ENCODE data around the gene SERINC5.
A peak's percentile ranks its signal among the peaks of the same experiment; 100 is the strongest.

Gene SERINC5

DNA sequence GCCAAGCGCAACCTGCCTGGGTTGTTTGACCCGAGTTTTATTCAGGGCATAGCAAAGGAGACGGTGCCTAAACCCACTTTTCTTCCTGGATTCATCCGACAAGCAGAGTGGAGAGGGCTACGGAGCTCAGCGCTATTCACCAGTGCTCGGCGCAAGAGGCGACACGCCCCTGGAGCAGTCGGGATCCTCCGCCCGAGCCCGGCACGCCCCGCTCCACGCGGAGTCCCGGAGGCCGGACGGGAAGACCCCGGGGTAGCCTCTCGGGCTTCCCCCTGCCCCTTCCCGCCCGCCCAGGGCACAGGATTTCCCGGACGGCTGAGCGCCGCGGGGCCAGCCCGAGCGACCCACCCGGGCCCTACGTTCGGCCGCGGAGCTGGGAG lies 427 bp downstream of the SERINC5 start:
- WGBS, 2 experiments (ENCODE audit: insufficient coverage in 2 of 2): 0 to 1% methylated on average over 25 to 33 of the region's 37 CpGs
- no peaks in the 10 kb centered on the region for H3K36me3 ChIP-seq (ENCODE audit: control insufficient read depth, insufficient read depth, low read length)
- no peaks in the 10 kb centered on the region for H3K4me1 ChIP-seq (ENCODE audit: control insufficient read depth, insufficient read depth, low read length, poor library complexity, severe bottlenecking)
- no peaks in the 10 kb centered on the region for H3K9me3 ChIP-seq (ENCODE audit: control insufficient read depth, low read length)
- peak overlapping the region; percentile 85 for H3K27ac ChIP-seq (ENCODE audit: low read depth, low read length, severe bottlenecking)
- H3K4me3 ChIP-seq (ENCODE audit: extremely low read depth, insufficient read depth, low read length, poor library complexity, severe bottlenecking): peak overlapping the region; percentile 69

DNA sequence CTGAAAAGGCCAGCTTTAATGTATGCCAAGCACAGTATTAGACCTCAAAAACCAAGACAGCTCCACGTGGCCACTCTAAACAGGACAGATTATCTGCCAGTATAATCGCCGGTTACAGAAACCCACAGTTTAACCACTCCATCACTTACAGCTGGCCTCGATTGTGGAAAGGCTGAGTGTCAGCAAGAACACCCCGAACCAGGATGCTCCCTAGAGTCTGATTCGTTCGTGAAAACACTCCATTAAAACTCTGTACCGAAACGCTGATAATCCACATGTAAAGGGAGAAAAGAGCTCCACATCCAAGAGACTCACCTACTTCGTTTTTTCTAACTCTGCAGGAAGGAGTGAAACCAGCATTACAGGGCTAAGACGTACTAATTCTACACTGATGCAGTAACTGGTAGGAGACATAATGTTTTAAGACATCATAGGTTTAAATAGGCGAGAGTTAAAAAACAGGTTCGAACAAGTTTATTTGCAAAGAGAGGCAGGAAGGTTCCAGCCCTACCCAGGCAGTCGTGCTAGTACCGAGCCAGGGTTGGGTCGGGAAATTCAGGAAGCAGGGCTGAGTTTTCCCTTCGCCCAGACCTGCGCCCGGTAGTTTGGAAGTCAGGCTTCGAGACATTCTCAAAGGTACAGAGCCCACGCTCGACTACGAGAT lies 949 bp downstream of the SERINC5 start:
- Histone ChIP-seq H3K36me3 (ENCODE audit: control insufficient read depth, insufficient read depth, low read length) (no peaks in the 10 kb centered on the region), H3K9me3 (ENCODE audit: control insufficient read depth, low read length) (no peaks in the 10 kb centered on the region), H3K4me3 (ENCODE audit: extremely low read depth, insufficient read depth, low read length, poor library complexity, severe bottlenecking) (peak overlapping the region; percentile 69), H3K4me1 (ENCODE audit: control insufficient read depth, insufficient read depth, low read length, poor library complexity, severe bottlenecking) (no peaks in the 10 kb centered on the region), H3K27ac (ENCODE audit: low read depth, low read length, severe bottlenecking) (no peak overlapping the region)
- WGBS, 2 experiments (ENCODE audit: insufficient coverage in 2 of 2): 1 to 4% methylated on average over 15 to 17 of the region's 23 CpGs

DNA sequence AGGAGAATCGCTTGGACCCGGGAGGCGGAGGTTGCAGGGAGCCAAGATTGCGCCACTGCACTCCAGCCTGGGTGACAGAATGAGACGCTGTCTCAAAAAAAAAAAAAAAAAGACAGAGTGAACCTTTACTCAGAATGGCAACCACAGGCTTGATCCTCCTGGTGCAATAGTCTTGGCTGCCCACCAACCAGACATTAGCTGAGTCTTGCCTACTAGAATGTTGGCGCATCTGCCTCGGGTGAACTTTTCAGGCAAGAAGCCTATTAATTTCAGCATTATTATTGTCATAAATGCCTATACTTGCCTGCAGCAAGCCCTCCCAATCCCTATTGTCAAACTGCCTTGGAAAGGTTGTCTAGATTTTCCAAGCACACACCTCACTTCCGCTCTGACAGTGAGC lies 4.2 kb downstream of the SERINC5 start:
- 88 to 96% methylated on average over 6 to 7 of the region's 8 CpGs for WGBS, 2 experiments (ENCODE audit: insufficient coverage in 2 of 2)
- Histone ChIP-seq H3K9me3 (ENCODE audit: control insufficient read depth, low read length) (no peaks in the 10 kb centered on the region), H3K27ac (ENCODE audit: low read depth, low read length, severe bottlenecking) (no peak overlapping the region), H3K4me1 (ENCODE audit: control insufficient read depth, insufficient read depth, low read length, poor library complexity, severe bottlenecking) (peaks cover 11% of the 10 kb centered on the region), H3K4me3 (ENCODE audit: extremely low read depth, insufficient read depth, low read length, poor library complexity, severe bottlenecking) (no peak overlapping the region), H3K36me3 (ENCODE audit: control insufficient read depth, insufficient read depth, low read length) (no peaks in the 10 kb centered on the region)

DNA sequence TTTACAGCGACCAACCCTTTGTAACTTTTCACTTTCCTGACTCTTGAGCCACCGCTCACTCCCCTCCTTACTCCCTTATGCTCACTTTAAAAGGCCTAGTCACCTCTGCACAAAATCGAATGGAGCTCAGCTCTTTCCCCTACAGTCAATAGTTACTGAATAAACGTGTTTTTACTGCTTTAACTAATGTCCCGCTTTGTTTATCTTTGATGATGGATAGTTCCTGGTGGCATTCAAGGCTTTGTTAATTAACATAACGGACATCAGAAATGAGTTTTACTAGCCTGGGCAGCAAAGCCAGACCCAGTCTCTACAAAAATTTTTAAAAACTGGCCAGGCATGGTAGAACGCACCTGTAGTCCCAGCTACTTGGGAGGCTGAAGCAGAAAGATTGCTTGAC lies 5.0 kb downstream of the SERINC5 start:
- H3K4me1 ChIP-seq (ENCODE audit: control insufficient read depth, insufficient read depth, low read length, poor library complexity, severe bottlenecking): peaks cover 19% of the 10 kb centered on the region
- no peaks in the 10 kb centered on the region for H3K9me3 ChIP-seq (ENCODE audit: control insufficient read depth, low read length)
- no peak overlapping the region for H3K27ac ChIP-seq (ENCODE audit: low read depth, low read length, severe bottlenecking)
- no peaks in the 10 kb centered on the region for H3K36me3 ChIP-seq (ENCODE audit: control insufficient read depth, insufficient read depth, low read length)
- H3K4me3 ChIP-seq (ENCODE audit: extremely low read depth, insufficient read depth, low read length, poor library complexity, severe bottlenecking): no peak overlapping the region
- WGBS, 2 experiments (ENCODE audit: insufficient coverage in 2 of 2): 74 to 96% methylated on average over 3 to 6 of the region's 7 CpGs

DNA sequence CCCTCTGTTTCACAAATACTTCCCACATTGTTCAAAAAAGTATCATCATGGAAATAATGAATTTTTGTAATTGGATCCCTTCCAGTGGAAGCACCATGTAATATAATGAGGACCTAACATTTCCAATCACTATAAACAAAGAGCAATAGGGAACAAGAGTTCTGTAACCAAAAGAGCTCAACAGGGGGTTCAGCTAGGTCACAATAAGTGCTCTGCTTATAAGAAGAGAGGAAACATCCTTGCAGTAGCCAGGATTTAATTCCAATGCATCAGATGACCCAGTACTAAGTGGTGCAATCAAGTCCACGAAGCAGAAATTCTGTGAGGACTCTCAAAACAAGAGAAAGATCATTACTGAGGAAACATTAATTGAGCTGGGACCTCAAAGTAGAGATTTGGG lies 5.9 kb downstream of the SERINC5 start:
- H3K4me3 ChIP-seq (ENCODE audit: extremely low read depth, insufficient read depth, low read length, poor library complexity, severe bottlenecking): no peak overlapping the region
- peaks cover 24% of the 10 kb centered on the region for H3K4me1 ChIP-seq (ENCODE audit: control insufficient read depth, insufficient read depth, low read length, poor library complexity, severe bottlenecking)
- H3K36me3 ChIP-seq (ENCODE audit: control insufficient read depth, insufficient read depth, low read length): peaks cover 2% of the 10 kb centered on the region
- no peak overlapping the region for H3K27ac ChIP-seq (ENCODE audit: low read depth, low read length, severe bottlenecking)
- 73% methylated on average over 1 of the region's 1 CpG; no CpG with 5 or more reads in 1 of the 2 experiments for WGBS, 2 experiments (ENCODE audit: insufficient coverage in 2 of 2)
- peaks cover 3% of the 10 kb centered on the region for H3K9me3 ChIP-seq (ENCODE audit: control insufficient read depth, low read length)

DNA sequence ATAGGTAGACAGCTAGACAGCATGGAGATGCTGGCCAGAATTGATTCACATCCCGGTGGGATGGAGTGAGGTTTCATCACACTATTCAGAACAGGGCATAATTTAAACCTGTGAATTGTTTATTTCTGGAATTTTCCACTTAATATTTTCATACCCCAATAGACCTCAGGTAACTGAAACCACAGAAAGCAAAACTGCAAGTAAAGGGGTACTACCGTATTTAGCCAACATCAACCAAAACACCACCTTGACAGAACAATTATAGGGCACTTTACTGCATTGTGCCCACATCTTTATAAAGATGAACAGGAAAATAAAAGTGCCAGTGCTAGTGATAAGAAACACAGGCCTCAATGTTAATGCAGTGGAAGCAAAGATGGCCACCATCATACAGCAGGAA lies 7.5 kb downstream of the SERINC5 start:
- peaks cover 5% of the 10 kb centered on the region for H3K36me3 ChIP-seq (ENCODE audit: control insufficient read depth, insufficient read depth, low read length)
- H3K9me3 ChIP-seq (ENCODE audit: control insufficient read depth, low read length): peaks cover 7% of the 10 kb centered on the region
- H3K27ac ChIP-seq (ENCODE audit: low read depth, low read length, severe bottlenecking): no peak overlapping the region
- WGBS, 2 experiments (ENCODE audit: insufficient coverage in 2 of 2): 100% methylated on average over 1 of the region's 2 CpGs; no CpG with 5 or more reads in 1 of the 2 experiments
- peaks cover 24% of the 10 kb centered on the region for H3K4me1 ChIP-seq (ENCODE audit: control insufficient read depth, insufficient read depth, low read length, poor library complexity, severe bottlenecking)
- no peak overlapping the region for H3K4me3 ChIP-seq (ENCODE audit: extremely low read depth, insufficient read depth, low read length, poor library complexity, severe bottlenecking)

DNA sequence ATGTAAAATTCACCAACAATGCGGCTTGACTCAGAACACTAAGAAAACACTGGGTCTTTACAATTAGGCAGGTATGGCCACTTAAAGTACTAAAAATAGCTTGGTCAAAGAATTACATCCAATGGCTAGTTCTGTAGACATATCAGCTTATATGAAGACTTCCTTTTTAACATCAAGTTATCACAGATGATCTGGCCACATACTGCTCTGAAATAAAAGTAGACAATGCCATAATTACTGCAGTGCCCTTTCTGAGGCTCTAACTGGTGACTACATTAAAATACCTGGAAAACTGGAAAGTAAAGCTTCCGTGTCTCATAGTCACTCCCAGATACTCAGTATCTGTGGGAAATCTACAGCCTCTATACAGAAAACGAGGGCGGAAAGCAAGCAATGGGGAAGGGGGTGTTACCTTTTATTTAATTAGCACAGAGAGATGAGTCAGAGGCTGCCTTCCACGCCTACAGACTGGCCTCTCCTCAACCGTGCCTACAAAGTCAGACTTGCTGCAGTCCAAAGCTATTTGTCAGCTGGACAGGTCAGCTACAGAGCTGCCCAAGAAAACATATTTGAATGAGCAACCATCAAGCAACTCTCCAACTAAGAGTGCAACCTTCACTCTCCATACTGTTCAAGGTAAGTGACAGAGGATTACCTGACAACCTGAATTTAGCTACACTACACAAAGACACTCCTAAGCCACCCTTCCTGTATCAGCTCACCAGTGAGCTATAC lies 8.7 kb downstream of the SERINC5 start:
- Histone ChIP-seq H3K4me3 (ENCODE audit: extremely low read depth, insufficient read depth, low read length, poor library complexity, severe bottlenecking) (no peak overlapping the region), H3K27ac (ENCODE audit: low read depth, low read length, severe bottlenecking) (peak overlapping the region; percentile 68), H3K9me3 (ENCODE audit: control insufficient read depth, low read length) (peaks cover 18% of the 10 kb centered on the region), H3K4me1 (ENCODE audit: control insufficient read depth, insufficient read depth, low read length, poor library complexity, severe bottlenecking) (peaks cover 24% of the 10 kb centered on the region), H3K36me3 (ENCODE audit: control insufficient read depth, insufficient read depth, low read length) (peaks cover 12% of the 10 kb centered on the region)
- WGBS, 2 experiments (ENCODE audit: insufficient coverage in 2 of 2): 0 to 6% methylated on average over 2 to 3 of the region's 6 CpGs

DNA sequence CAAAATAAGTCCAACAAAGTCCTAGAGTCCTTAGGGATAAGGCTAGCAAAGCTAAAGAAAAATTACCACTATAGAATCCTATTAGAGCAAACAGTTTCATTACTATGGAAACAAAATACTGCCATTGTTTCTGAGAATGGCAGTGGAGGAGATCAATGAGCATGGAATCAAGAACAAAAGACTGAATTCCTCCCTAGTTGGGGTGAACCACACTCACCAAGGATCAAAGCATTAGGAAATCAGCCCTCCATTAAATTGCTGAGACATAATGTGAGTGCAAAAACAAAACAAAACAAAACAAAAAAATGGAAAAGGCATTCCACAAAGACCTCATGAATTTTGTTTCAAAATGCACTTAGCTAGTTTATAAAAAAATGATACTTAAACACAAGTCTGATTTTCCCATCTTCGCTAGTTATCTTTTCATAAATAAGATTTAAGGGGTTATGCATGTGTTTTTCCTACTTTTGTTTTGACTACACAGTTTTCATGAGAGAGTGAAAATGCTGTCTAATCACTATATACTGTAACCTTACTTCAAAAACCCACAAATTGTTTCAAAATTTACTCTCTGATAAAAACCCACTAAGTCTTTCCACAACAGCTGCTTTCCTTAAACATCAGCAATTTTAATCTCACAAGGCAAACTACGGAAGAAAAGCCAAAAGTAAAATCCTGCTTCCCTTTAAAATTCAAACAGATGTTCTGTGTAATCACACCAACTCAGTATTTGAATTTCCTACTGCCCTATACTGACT lies 9.7 kb downstream of the SERINC5 start:
- 67% methylated on average over 1 of the region's 2 CpGs for WGBS, 2 experiments (ENCODE audit: insufficient coverage in 2 of 2)
- Histone ChIP-seq H3K4me3 (ENCODE audit: extremely low read depth, insufficient read depth, low read length, poor library complexity, severe bottlenecking) (no peak overlapping the region), H3K27ac (ENCODE audit: low read depth, low read length, severe bottlenecking) (peak overlapping the region; percentile 68), H3K9me3 (ENCODE audit: control insufficient read depth, low read length) (peaks cover 23% of the 10 kb centered on the region), H3K36me3 (ENCODE audit: control insufficient read depth, insufficient read depth, low read length) (peaks cover 22% of the 10 kb centered on the region), H3K4me1 (ENCODE audit: control insufficient read depth, insufficient read depth, low read length, poor library complexity, severe bottlenecking) (peaks cover 24% of the 10 kb centered on the region)

DNA sequence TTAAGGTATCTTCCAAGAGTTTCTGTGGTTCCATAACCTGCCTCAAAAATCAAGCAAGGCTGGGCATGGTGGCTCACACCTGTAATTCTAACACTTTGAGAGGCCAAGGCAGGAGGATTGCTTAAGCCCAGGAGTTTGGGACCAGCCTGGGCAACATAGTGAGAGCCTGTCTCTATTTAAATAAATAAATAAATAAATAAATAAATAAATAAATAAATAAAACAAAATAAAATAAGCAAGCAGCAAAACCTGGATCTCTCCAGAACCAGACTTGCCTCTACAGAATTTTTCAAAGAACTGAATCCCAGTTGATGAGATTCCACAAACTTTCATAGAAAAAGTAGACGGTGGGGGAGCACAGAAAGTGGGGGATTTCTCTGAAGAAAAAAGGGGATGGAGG lies 12.3 kb downstream of the SERINC5 start:
- Histone ChIP-seq H3K9me3 (ENCODE audit: control insufficient read depth, low read length) (peaks cover 23% of the 10 kb centered on the region), H3K4me3 (ENCODE audit: extremely low read depth, insufficient read depth, low read length, poor library complexity, severe bottlenecking) (no peak overlapping the region), H3K4me1 (ENCODE audit: control insufficient read depth, insufficient read depth, low read length, poor library complexity, severe bottlenecking) (peaks cover 31% of the 10 kb centered on the region), H3K27ac (ENCODE audit: low read depth, low read length, severe bottlenecking) (no peak overlapping the region), H3K36me3 (ENCODE audit: control insufficient read depth, insufficient read depth, low read length) (peaks cover 28% of the 10 kb centered on the region)
- 80% methylated on average over 1 of the region's 1 CpG; no CpG with 5 or more reads in 1 of the 2 experiments for WGBS, 2 experiments (ENCODE audit: insufficient coverage in 2 of 2)

DNA sequence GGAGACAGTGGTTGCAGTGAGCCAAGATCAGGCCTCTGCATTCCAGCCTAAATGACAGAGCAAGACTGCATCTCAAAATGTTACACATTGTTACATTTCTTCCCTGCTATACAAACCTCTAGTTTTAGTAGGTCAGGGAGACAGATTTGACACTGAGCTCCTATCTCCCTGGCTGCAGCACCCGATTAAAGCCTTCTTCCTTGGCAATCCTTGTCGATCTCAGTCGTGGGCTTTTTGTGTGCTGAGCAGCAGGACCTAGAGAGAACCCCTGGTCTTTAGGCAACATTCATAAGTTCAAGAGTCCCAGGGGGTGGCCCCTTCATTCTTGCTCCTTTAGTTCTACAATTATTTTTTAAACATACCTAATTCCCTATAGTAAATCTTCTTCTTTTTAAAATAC lies 13.0 kb downstream of the SERINC5 start:
- Histone ChIP-seq H3K4me1 (ENCODE audit: control insufficient read depth, insufficient read depth, low read length, poor library complexity, severe bottlenecking) (peaks cover 31% of the 10 kb centered on the region), H3K9me3 (ENCODE audit: control insufficient read depth, low read length) (peaks cover 23% of the 10 kb centered on the region), H3K27ac (ENCODE audit: low read depth, low read length, severe bottlenecking) (no peak overlapping the region), H3K4me3 (ENCODE audit: extremely low read depth, insufficient read depth, low read length, poor library complexity, severe bottlenecking) (no peak overlapping the region), H3K36me3 (ENCODE audit: control insufficient read depth, insufficient read depth, low read length) (peaks cover 28% of the 10 kb centered on the region)
- WGBS, 2 experiments (ENCODE audit: insufficient coverage in 2 of 2): 79 to 96% methylated on average over 3 of the region's 3 CpGs

Measured in mesodermal cell (in vitro differentiated cells).